Astrocyte (in vitro differentiated cells and primary cell): ENCODE data around the gene UTP11. TPM values are rescaled to one million over a fixed set of nuclear protein-coding genes. Genes with fewer than 3 reads are reported as not detected.

Experiments used
- DNase-seq: peaks from one replicate; pipeline ENCODE4 v3.0.0-alpha.2; 2010; ENCODE audit warnings: low read depth
- FAIRE-seq: peaks from 2 replicates; lab custom pipeline; 2011; peaks lifted over from hg19 to GRCh38; lab: Jason Lieb, UNC
- H2AFZ ChIP-seq: 2 replicates; pipeline ENCODE4 v1.6.0; 2012; ENCODE audit warnings: low read depth, low read length, inconsistent platforms
- H3K27ac ChIP-seq: 2 replicates; pipeline ENCODE4 v1.5.1; 2011; ENCODE audit warnings: low read depth, low read length, inconsistent platforms
- H3K27me3 ChIP-seq: 2 replicates; pipeline ENCODE4 v1.6.0; 2011; ENCODE audit warnings: low read length, inconsistent platforms; ENCODE audit not compliant: insufficient read depth
- H3K36me3 ChIP-seq: 2 replicates; pipeline ENCODE4 v1.5.1; 2011; ENCODE audit warnings: low read length, inconsistent platforms; ENCODE audit not compliant: insufficient read depth
- H3K4me1 ChIP-seq: 2 replicates; pipeline ENCODE4 v1.5.1; 2011; ENCODE audit warnings: low read length, inconsistent platforms; ENCODE audit not compliant: insufficient read depth
- H3K4me2 ChIP-seq: 2 replicates; pipeline ENCODE4 v1.6.0; 2012; ENCODE audit warnings: low read length, inconsistent platforms
- H3K4me3 ChIP-seq: 2 replicates; pipeline ENCODE4 v1.5.1; 2011; ENCODE audit warnings: low read depth, mild to moderate bottlenecking, low read length, inconsistent platforms; ENCODE audit not compliant: insufficient read depth
- H3K79me2 ChIP-seq: 2 replicates; pipeline ENCODE4 v1.6.0; 2012; ENCODE audit warnings: mild to moderate bottlenecking, low read length, inconsistent platforms; ENCODE audit not compliant: insufficient read depth
- H3K9ac ChIP-seq: 2 replicates; pipeline ENCODE4 v1.6.0; 2012; ENCODE audit warnings: mild to moderate bottlenecking, low read length, inconsistent platforms
- H3K9me3 ChIP-seq: 2 replicates; pipeline ENCODE4 v1.5.1; 2012; ENCODE audit warnings: low read depth, mild to moderate bottlenecking, low read length, inconsistent platforms; ENCODE audit not compliant: insufficient read depth
- H4K20me1 ChIP-seq: 2 replicates; pipeline ENCODE4 v1.6.0; 2012; ENCODE audit warnings: low read length, inconsistent platforms; ENCODE audit not compliant: insufficient read depth
- H3K27ac Mint-ChIP-seq: one replicate; pipeline ENCODE4 v1.8.0; 2021; ENCODE audit warnings: mild to moderate bottlenecking, mixed read lengths; ENCODE audit not compliant: unreplicated experiment
- H3K27me3 Mint-ChIP-seq: one replicate; pipeline ENCODE4 v1.8.0; 2021; ENCODE audit warnings: low read depth, mixed read lengths; ENCODE audit not compliant: unreplicated experiment
- H3K36me3 Mint-ChIP-seq: one replicate; pipeline ENCODE4 v1.8.0; 2021; ENCODE audit warnings: low read depth, mixed read lengths; ENCODE audit not compliant: unreplicated experiment
- H3K4me1 Mint-ChIP-seq: one replicate; pipeline ENCODE4 v1.8.0; 2021; ENCODE audit warnings: low read depth, mixed read lengths; ENCODE audit not compliant: unreplicated experiment
- H3K4me3 Mint-ChIP-seq: one replicate; pipeline ENCODE4 v1.8.0; 2021; ENCODE audit warnings: mild to moderate bottlenecking, moderate library complexity, mixed read lengths; ENCODE audit not compliant: unreplicated experiment
- H3K9me3 Mint-ChIP-seq: one replicate; pipeline ENCODE4 v1.8.0; 2021; ENCODE audit warnings: mild to moderate bottlenecking, mixed read lengths; ENCODE audit not compliant: unreplicated experiment
- CTCF ChIP-seq: IDR thresholded peaks from 2 replicates; pipeline ENCODE4 v1.5.1; 2011; ENCODE audit warnings: low read depth, mild to moderate bottlenecking, inconsistent platforms, low read length, moderate library complexity; ENCODE audit not compliant: insufficient read depth
- EZH2 ChIP-seq: IDR thresholded peaks from 2 replicates; pipeline ENCODE4 v1.6.1; 2012; ENCODE audit warnings: mild to moderate bottlenecking, low read length, inconsistent platforms; ENCODE audit not compliant: insufficient read depth
- total RNA-seq: library from RNA; stranded (reverse); gene quantifications from 2 replicates; pipeline ENCODE4 v1.2.1, GENCODE V29; 2021

Gene UTP11
- total RNA-seq, 1 donor from 2014 or later, result 42.6 TPM

DNA sequence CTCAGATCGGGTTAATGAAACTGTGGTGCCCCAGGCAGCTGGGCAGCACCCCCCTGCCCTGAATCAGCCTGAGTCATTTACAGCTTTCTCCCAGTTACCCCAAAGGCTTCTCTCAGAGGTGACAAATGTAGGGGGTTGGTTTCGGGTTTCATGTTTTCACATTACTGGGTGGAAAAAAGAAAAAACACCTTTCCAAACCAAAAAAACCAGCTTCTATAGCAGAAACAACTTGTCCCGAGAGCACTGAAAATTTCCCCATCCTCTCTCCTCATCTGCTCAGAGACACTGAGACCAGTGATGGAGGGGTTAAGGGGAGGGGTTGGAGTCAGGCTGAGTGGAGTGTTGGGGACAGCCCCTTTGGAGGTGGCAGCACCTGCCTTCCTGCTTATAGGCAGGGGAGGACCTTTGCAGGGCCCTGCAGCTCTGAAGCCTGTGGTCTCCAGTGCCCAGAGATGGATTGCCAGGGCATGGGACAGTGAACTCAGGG is 15.6 kb downstream of the UTP11 start:
- Mint-ChIP-seq H3K27me3 (no peaks in the 10 kb centered on the region), H3K27ac (peak overlapping the region; percentile 80)

DNA sequence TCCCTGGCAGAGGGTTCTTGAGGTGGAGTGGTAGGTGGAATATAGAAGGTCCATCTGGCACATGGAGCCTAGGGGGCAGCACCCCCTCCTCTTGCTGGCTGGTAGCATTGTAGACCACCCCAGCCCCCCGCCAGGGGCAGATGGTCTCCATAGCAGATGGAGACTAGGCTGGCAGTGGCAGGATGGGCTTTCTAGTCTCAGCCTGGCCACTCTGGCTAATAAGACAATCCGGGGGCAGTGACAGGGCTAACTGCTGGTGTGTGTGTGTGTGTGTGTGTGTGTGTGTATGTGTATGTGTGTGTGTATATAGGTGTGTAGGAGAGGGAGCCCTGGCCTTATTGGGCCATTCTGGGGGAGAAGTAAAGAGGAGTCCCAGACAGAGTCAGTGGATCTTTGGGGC is 16.1 kb downstream of the UTP11 start:
- FAIRE-seq (no peak), DNase-seq (no peak)
- Mint-ChIP-seq H3K36me3 (peaks cover 8% of the 10 kb centered on the region), H3K9me3 (no peaks in the 10 kb centered on the region), H3K4me3 (no peak overlapping the region), H3K27ac (peak overlapping the region; percentile 80), H3K4me1 (peaks cover 39% of the 10 kb centered on the region), H3K27me3 (no peaks in the 10 kb centered on the region)
- H3K9ac ChIP-seq, result peak overlapping the region; percentile 55
- H3K36me3 ChIP-seq, result peaks cover 20% of the 10 kb centered on the region
- H3K27ac ChIP-seq, result no peak overlapping the region
- no peak overlapping the region for H3K4me3 ChIP-seq
- H3K9me3 ChIP-seq, result no peaks in the 10 kb centered on the region
- H3K4me2 ChIP-seq, result peak overlapping the region; percentile 78
- H3K4me1 ChIP-seq, result peaks cover 26% of the 10 kb centered on the region
- no peaks in the 10 kb centered on the region for H3K27me3 ChIP-seq
- TF ChIP-seq EZH2 (no peak), CTCF (no peak)
- H4K20me1 ChIP-seq, result peaks cover 23% of the 10 kb centered on the region
- no peaks in the 10 kb centered on the region for H3K79me2 ChIP-seq
- H2AFZ ChIP-seq, result no peak overlapping the region

More for the DNA sequence above, 15.6 kb downstream of the UTP11 start:
- Mint-ChIP-seq H3K36me3 (peaks cover 8% of the 10 kb centered on the region), H3K9me3 (no peaks in the 10 kb centered on the region), H3K4me1 (peaks cover 39% of the 10 kb centered on the region), H3K4me3 (no peak overlapping the region)
- H3K79me2 ChIP-seq, result no peaks in the 10 kb centered on the region
- no peaks in the 10 kb centered on the region for H3K9me3 ChIP-seq
- H3K27ac ChIP-seq, result no peak overlapping the region
- peaks cover 26% of the 10 kb centered on the region for H3K4me1 ChIP-seq
- peaks cover 23% of the 10 kb centered on the region for H4K20me1 ChIP-seq
- peaks cover 25% of the 10 kb centered on the region for H3K36me3 ChIP-seq
- no peak overlapping the region for H3K4me2 ChIP-seq
- H2AFZ ChIP-seq, result no peak overlapping the region
- DNase-seq (no peak), FAIRE-seq (no peak)
- H3K4me3 ChIP-seq, result no peak overlapping the region
- TF ChIP-seq CTCF (no peak), EZH2 (no peak)
- no peak overlapping the region for H3K9ac ChIP-seq
- no peaks in the 10 kb centered on the region for H3K27me3 ChIP-seq

DNA sequence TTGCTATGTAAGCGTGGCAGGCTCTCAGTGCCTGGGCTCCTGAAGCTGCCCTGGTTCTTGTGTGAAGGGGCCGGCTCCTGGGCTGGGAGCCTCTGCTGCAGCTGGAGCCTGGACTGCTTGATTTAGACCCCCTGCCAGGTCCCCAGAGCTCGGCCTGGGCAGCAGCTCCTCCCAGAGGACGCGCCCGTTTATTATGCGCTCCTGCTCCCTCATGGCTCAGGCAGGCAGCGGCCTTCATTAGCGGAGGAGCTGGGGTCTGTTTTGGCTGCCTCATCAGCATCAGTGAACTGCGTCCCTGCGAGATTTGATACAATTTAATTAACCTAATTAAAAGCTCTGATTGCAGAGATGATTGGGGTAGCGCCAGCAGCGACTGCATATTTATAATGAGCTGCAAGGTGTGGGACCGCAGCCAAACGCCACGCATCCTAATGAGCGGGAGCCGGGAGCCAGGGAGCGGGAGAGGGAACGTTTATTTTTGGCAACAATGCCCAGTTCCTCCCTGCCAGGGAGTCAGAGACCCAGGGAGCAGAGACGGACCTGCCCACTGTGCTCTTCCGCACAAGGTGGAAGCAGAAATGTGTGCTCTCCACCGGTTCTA is 16.6 kb downstream of the UTP11 start:
- peaks cover 15% of the 10 kb centered on the region for H3K36me3 ChIP-seq
- FAIRE-seq (no peak), DNase-seq (no peak)
- Mint-ChIP-seq H3K27me3 (peaks cover 1% of the 10 kb centered on the region), H3K36me3 (peaks cover 8% of the 10 kb centered on the region), H3K4me3 (peak overlapping the region; percentile 11), H3K27ac (peak overlapping the region; percentile 83), H3K9me3 (peaks cover under 1% of the 10 kb centered on the region), H3K4me1 (peaks cover 39% of the 10 kb centered on the region)
- no peaks in the 10 kb centered on the region for H3K27me3 ChIP-seq
- peaks cover 26% of the 10 kb centered on the region for H3K4me1 ChIP-seq
- TF ChIP-seq CTCF (no peak), EZH2 (no peak)
- H2AFZ ChIP-seq, result no peak overlapping the region
- peak overlapping the region; percentile 39 for H3K27ac ChIP-seq
- H3K79me2 ChIP-seq, result no peaks in the 10 kb centered on the region
- H3K4me2 ChIP-seq, result peak overlapping the region; percentile 78
- no peaks in the 10 kb centered on the region for H3K9me3 ChIP-seq
- H4K20me1 ChIP-seq, result peaks cover 23% of the 10 kb centered on the region
- no peak overlapping the region for H3K4me3 ChIP-seq
- peak overlapping the region; percentile 55 for H3K9ac ChIP-seq
